Activated naive CD4-positive, alpha-beta T cell treated with anti-CD3 and anti-CD28 coated beads, Interleukin-2, amount 50 U/mL, for 24 hours (primary cell): ENCODE data around the gene HOMER3.

Source experiments
- H3K27ac Mint-ChIP-seq: one replicate; pipeline ENCODE4 v1.8.0; 2021; ENCODE audit warnings: mild to moderate bottlenecking, mixed read lengths
- H3K27me3 Mint-ChIP-seq: one replicate; pipeline ENCODE4 v1.8.0; 2021; ENCODE audit warnings: mixed read lengths
- H3K36me3 Mint-ChIP-seq: one replicate; pipeline ENCODE4 v1.8.0; 2021; ENCODE audit warnings: mixed read lengths
- H3K4me1 Mint-ChIP-seq: one replicate; pipeline ENCODE4 v1.8.0; 2021; ENCODE audit warnings: mixed read lengths
- H3K4me3 Mint-ChIP-seq: one replicate; pipeline ENCODE4 v1.8.0; 2021; ENCODE audit warnings: mild to moderate bottlenecking, mixed read lengths
- H3K9me3 Mint-ChIP-seq: one replicate; pipeline ENCODE4 v1.8.0; 2021; ENCODE audit warnings: mixed read lengths

Gene HOMER3

GRCh38 chr19:18889949-18890745 lies 50.9 kb downstream of the HOMER3 start:
- no peaks in the 10 kb centered on the region for H3K4me1 Mint-ChIP-seq

GRCh38 chr19:18886972-18887371 lies 54.0 kb downstream of the HOMER3 start:
- no peak overlapping the region for H3K4me3 Mint-ChIP-seq
- H3K27ac Mint-ChIP-seq = peak overlapping the region; percentile 89
- no peaks in the 10 kb centered on the region for H3K4me1 Mint-ChIP-seq
- H3K9me3 Mint-ChIP-seq = no peaks in the 10 kb centered on the region
- H3K36me3 Mint-ChIP-seq = no peaks in the 10 kb centered on the region
- H3K27me3 Mint-ChIP-seq = peaks cover 5% of the 10 kb centered on the region

More at GRCh38 chr19:18889949-18890745, 50.9 kb downstream of the HOMER3 start:
- peaks cover 8% of the 10 kb centered on the region for H3K27me3 Mint-ChIP-seq
- no peaks in the 10 kb centered on the region for H3K36me3 Mint-ChIP-seq
- no peak overlapping the region for H3K27ac Mint-ChIP-seq
- no peaks in the 10 kb centered on the region for H3K9me3 Mint-ChIP-seq
- H3K4me3 Mint-ChIP-seq = no peak overlapping the region

- Mint-ChIP-seq H3K9me3 (no peaks in the 10 kb centered on the region), H3K4me3 (no peak overlapping the region)
Measured at GRCh38 chr19:18883526-18884304, 57.3 kb downstream of the HOMER3 start.

GRCh38 chr19:18881491-18881890 lies 59.5 kb downstream of the HOMER3 start:
- H3K36me3 Mint-ChIP-seq = no peaks in the 10 kb centered on the region
- H3K4me1 Mint-ChIP-seq = no peaks in the 10 kb centered on the region
- no peaks in the 10 kb centered on the region for H3K9me3 Mint-ChIP-seq
- no peak overlapping the region for H3K27ac Mint-ChIP-seq
- peak overlapping the region; percentile 2 for H3K4me3 Mint-ChIP-seq
- no peaks in the 10 kb centered on the region for H3K27me3 Mint-ChIP-seq

More at GRCh38 chr19:18883526-18884304, 57.3 kb downstream of the HOMER3 start:
- H3K4me1 Mint-ChIP-seq = no peaks in the 10 kb centered on the region
- H3K36me3 Mint-ChIP-seq = no peaks in the 10 kb centered on the region
- H3K27me3 Mint-ChIP-seq = peaks cover 5% of the 10 kb centered on the region
- H3K27ac Mint-ChIP-seq = no peak overlapping the region

GRCh38 chr19:18879579-18880373 lies 61.2 kb downstream of the HOMER3 start:
- Mint-ChIP-seq H3K27ac (no peak overlapping the region), H3K4me3 (no peak overlapping the region), H3K27me3 (no peaks in the 10 kb centered on the region), H3K9me3 (no peaks in the 10 kb centered on the region), H3K4me1 (no peaks in the 10 kb centered on the region), H3K36me3 (no peaks in the 10 kb centered on the region)
